ENCODE results near the gene TMEM126A.

DNA sequence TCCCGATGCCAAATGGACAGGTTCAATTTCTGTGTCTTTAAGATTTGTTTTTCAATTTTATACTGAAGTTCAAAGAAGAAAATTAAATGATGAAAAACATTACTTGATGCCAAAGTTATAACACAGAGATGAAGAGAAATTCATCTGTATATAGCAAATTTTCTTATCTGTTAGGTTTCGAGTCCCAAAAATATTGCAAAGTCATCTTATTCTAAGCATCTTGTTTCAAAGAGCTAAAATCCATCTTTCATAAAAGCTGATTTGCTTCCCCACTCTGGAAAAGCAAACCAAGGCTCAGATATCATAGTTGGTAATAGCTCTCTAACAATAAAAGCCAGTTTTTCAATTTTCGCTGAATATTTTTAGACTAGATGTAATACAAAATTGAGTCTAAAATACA, 57.2 kb downstream of the TMEM126A start:
- TF ChIP-seq EZH2 (IDR thresholded peaks at IDR 0.05; ENCODE audit: insufficient read depth, poor library complexity, severe bottlenecking): no peak
- TF ChIP-seq EZH2phosphoT487 (IDR thresholded peaks at IDR 0.05; ENCODE audit: insufficient read depth, low read depth): no peak

Measured in GM23248 (cell line).